ENCODE measurements around the gene NLRC3.

DNA sequence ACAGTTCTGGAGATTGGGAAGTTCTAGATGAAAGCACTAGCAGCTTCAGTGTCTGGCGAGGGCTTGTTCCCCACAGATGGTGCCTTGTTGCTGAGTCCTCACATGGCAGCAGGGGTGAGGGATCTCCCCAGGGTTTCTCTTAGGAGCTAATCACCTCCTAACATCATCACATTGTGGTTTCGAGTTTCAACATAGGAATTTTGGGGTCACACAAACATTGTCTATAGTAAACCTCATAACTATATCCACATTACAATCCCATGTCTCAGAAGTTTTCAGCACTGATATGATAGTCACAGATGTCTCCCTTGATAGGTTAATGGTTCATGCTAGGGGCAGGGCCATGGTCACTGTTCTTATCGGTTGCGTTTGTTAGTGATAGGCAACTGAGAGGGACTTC lies 62.6 kb downstream of the NLRC3 start:
- TF ChIP-seq CTCF (IDR thresholded peaks at IDR 0.05): no peak
- no peak for TF ChIP-seq NFYB (CRISPR knock-in tag; conservative IDR thresholded peaks at IDR 0.05; ENCODE audit: low read depth)
